Measurements from ENCODE around the gene VPS35.

VPS35 gene

DNA sequence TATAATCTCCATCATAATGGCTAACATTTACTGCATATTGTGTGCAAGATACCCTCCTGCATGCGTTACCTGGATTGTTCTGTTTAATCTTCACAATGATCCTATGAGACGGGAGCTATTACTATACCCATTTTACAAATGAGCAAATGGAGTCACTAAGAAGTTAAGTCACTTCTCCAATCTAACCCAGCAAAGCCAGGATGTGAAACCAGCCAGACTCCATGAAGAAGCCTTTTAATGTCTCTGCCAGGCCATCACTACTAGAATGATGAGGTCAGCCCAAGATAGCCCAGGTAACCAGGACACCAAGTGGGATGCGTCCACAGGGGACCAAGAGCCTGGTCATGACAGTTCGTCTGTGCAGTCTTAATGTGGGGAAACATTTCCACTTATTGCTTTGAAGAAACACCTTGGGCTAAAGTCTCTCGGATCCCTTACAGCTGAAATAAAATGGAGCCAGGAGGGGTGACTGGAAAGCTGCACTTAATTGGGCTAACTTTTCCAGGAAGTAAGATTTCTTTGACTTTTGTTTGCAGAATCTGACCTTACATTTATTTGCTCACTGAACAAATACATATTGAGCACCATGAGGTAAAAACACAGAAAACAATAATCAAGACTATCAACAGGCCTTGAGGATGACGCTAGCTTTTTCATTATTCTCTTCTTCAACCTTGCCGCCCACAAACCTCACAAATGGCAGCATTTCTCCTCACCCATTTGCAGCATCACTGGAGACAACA is 66.9 kb downstream of the VPS35 start:
- peak overlapping the region; percentile 96 for H3K4me3 ChIP-seq (ENCODE audit: low read length, poor library complexity, severe bottlenecking)
- no peak for TF ChIP-seq EZH2phosphoT487 (IDR thresholded peaks at IDR 0.05; ENCODE audit: borderline replicate concordance)
- TF ChIP-seq CTCF (conservative IDR thresholded peaks at IDR 0.05; ENCODE audit: low read length), result no peak
- H3K9ac ChIP-seq (ENCODE audit: low read depth, low read length, poor library complexity, severe bottlenecking), result peak overlapping the region; percentile 7
- H3K9me3 ChIP-seq (ENCODE audit: insufficient read depth, low read depth, low read length), result no peaks in the 10 kb centered on the region
- peaks cover 3% of the 10 kb centered on the region; the same call in 1 of the 2 replicates for H3F3A ChIP-seq (ENCODE audit: low read depth)
- peaks cover 3% of the 10 kb centered on the region; the same call in 1 of the 2 replicates for H3K36me3 ChIP-seq (ENCODE audit: insufficient read depth, low read length)
- peak overlapping the region; percentile 97 for H3K4me2 ChIP-seq (ENCODE audit: low read depth, low read length, poor library complexity, severe bottlenecking)
- H2AFZ ChIP-seq (ENCODE audit: low read length), result peak overlapping the region; percentile 98
- H3K79me2 ChIP-seq (ENCODE audit: insufficient read depth, low read length), result peaks cover 40% of the 10 kb centered on the region
- no peaks in the 10 kb centered on the region for H4K20me1 ChIP-seq (ENCODE audit: insufficient read depth, low read length, poor library complexity, severe bottlenecking)
- peaks cover 24% of the 10 kb centered on the region for H3K4me1 ChIP-seq (ENCODE audit: insufficient read depth, low read length, poor library complexity, severe bottlenecking)
- no peaks in the 10 kb centered on the region for H3K9me2 ChIP-seq (replicated peaks; ENCODE audit: low read depth, low read length)
- H3K27me3 ChIP-seq (ENCODE audit: insufficient read depth, low read length, poor library complexity, severe bottlenecking), result no peaks in the 10 kb centered on the region

GRCh38 chr16:46621006-46621933 is 67.7 kb downstream of the VPS35 start, which contains the start of gene SHCBP1:
Gene SHCBP1, minus strand, starts transcription at chr16:46621379. Its CDS starts 20 bp downstream, at chr16:46621359.
- H3K79me2 ChIP-seq (ENCODE audit: insufficient read depth, low read length), result peaks cover 48% of the 10 kb centered on the region
- no peaks in the 10 kb centered on the region for H3K9me2 ChIP-seq (replicated peaks; ENCODE audit: low read depth, low read length)
- H3K9me3 ChIP-seq (ENCODE audit: insufficient read depth, low read depth, low read length), result no peaks in the 10 kb centered on the region
- H3K4me3 ChIP-seq (ENCODE audit: low read length, poor library complexity, severe bottlenecking), result peak within 1 kb of the TSS; percentile 96
- TF ChIP-seq EZH2phosphoT487 (IDR thresholded peaks at IDR 0.05; ENCODE audit: borderline replicate concordance) (no peak), CTCF (conservative IDR thresholded peaks at IDR 0.05; ENCODE audit: low read length) (no peak)
- peaks cover 4% of the 10 kb centered on the region for H4K20me1 ChIP-seq (ENCODE audit: insufficient read depth, low read length, poor library complexity, severe bottlenecking)
- peak within 1 kb of the TSS; percentile 98 for H2AFZ ChIP-seq (ENCODE audit: low read length)
- no peaks in the 10 kb centered on the region for H3K27me3 ChIP-seq (ENCODE audit: insufficient read depth, low read length, poor library complexity, severe bottlenecking)
- H3K4me1 ChIP-seq (ENCODE audit: insufficient read depth, low read length, poor library complexity, severe bottlenecking), result peaks cover 32% of the 10 kb centered on the region
- peak within 1 kb of the TSS; percentile 95 for H3K9ac ChIP-seq (ENCODE audit: low read depth, low read length, poor library complexity, severe bottlenecking)
- H3K4me2 ChIP-seq (ENCODE audit: low read depth, low read length, poor library complexity, severe bottlenecking), result peak within 1 kb of the TSS; percentile 97
- H3K36me3 ChIP-seq (ENCODE audit: insufficient read depth, low read length), result peaks cover 8% of the 10 kb centered on the region; the same call in 1 of the 2 replicates
- peaks cover 3% of the 10 kb centered on the region; the same call in 1 of the 2 replicates for H3F3A ChIP-seq (ENCODE audit: low read depth)

GRCh38 chr16:46620266-46621005 is 68.5 kb downstream of the VPS35 start:
- no peak for TF ChIP-seq CTCF (conservative IDR thresholded peaks at IDR 0.05; ENCODE audit: low read length)
- no peak for TF ChIP-seq EZH2phosphoT487 (IDR thresholded peaks at IDR 0.05; ENCODE audit: borderline replicate concordance)
- H3K9ac ChIP-seq (ENCODE audit: low read depth, low read length, poor library complexity, severe bottlenecking), result peak overlapping the region; percentile 95
- H3K79me2 ChIP-seq (ENCODE audit: insufficient read depth, low read length), result peaks cover 54% of the 10 kb centered on the region
- peaks cover 3% of the 10 kb centered on the region; the same call in 1 of the 2 replicates for H3F3A ChIP-seq (ENCODE audit: low read depth)
- no peaks in the 10 kb centered on the region for H3K27me3 ChIP-seq (ENCODE audit: insufficient read depth, low read length, poor library complexity, severe bottlenecking)
- H2AFZ ChIP-seq (ENCODE audit: low read length), result peak overlapping the region; percentile 98
- no peaks in the 10 kb centered on the region for H3K9me3 ChIP-seq (ENCODE audit: insufficient read depth, low read depth, low read length)
- peaks cover 32% of the 10 kb centered on the region for H3K4me1 ChIP-seq (ENCODE audit: insufficient read depth, low read length, poor library complexity, severe bottlenecking)
- peak overlapping the region; percentile 96 for H3K4me3 ChIP-seq (ENCODE audit: low read length, poor library complexity, severe bottlenecking)
- H4K20me1 ChIP-seq (ENCODE audit: insufficient read depth, low read length, poor library complexity, severe bottlenecking), result peaks cover 4% of the 10 kb centered on the region
- H3K4me2 ChIP-seq (ENCODE audit: low read depth, low read length, poor library complexity, severe bottlenecking), result peak overlapping the region; percentile 97
- H3K36me3 ChIP-seq (ENCODE audit: insufficient read depth, low read length), result peaks cover 14% of the 10 kb centered on the region; the same call in 1 of the 2 replicates
- H3K9me2 ChIP-seq (replicated peaks; ENCODE audit: low read depth, low read length), result no peaks in the 10 kb centered on the region

Measured in Loucy (cell line).